Astrocyte (in vitro differentiated cells and primary cell): ENCODE measurements around the gene FANCE. TPM values are rescaled to one million over a fixed set of nuclear protein-coding genes. Genes with fewer than 3 reads are reported as not detected.

Experiments
- DNase-seq: peaks from one replicate; pipeline ENCODE4 v3.0.0-alpha.2; 2010; ENCODE audit warnings: low read depth
- FAIRE-seq: peaks from 2 replicates; lab custom pipeline; 2011; peaks lifted over from hg19 to GRCh38; lab: Jason Lieb, UNC
- H2AFZ ChIP-seq: 2 replicates; pipeline ENCODE4 v1.6.0; 2012; ENCODE audit warnings: low read depth, low read length, inconsistent platforms
- H3K27ac ChIP-seq: 2 replicates; pipeline ENCODE4 v1.5.1; 2011; ENCODE audit warnings: low read depth, low read length, inconsistent platforms
- H3K27me3 ChIP-seq: 2 replicates; pipeline ENCODE4 v1.6.0; 2011; ENCODE audit warnings: low read length, inconsistent platforms; ENCODE audit not compliant: insufficient read depth
- H3K36me3 ChIP-seq: 2 replicates; pipeline ENCODE4 v1.5.1; 2011; ENCODE audit warnings: low read length, inconsistent platforms; ENCODE audit not compliant: insufficient read depth
- H3K4me1 ChIP-seq: 2 replicates; pipeline ENCODE4 v1.5.1; 2011; ENCODE audit warnings: low read length, inconsistent platforms; ENCODE audit not compliant: insufficient read depth
- H3K4me2 ChIP-seq: 2 replicates; pipeline ENCODE4 v1.6.0; 2012; ENCODE audit warnings: low read length, inconsistent platforms
- H3K4me3 ChIP-seq: 2 replicates; pipeline ENCODE4 v1.5.1; 2011; ENCODE audit warnings: low read depth, mild to moderate bottlenecking, low read length, inconsistent platforms; ENCODE audit not compliant: insufficient read depth
- H3K79me2 ChIP-seq: 2 replicates; pipeline ENCODE4 v1.6.0; 2012; ENCODE audit warnings: mild to moderate bottlenecking, low read length, inconsistent platforms; ENCODE audit not compliant: insufficient read depth
- H3K9ac ChIP-seq: 2 replicates; pipeline ENCODE4 v1.6.0; 2012; ENCODE audit warnings: mild to moderate bottlenecking, low read length, inconsistent platforms
- H3K9me3 ChIP-seq: 2 replicates; pipeline ENCODE4 v1.5.1; 2012; ENCODE audit warnings: low read depth, mild to moderate bottlenecking, low read length, inconsistent platforms; ENCODE audit not compliant: insufficient read depth
- H4K20me1 ChIP-seq: 2 replicates; pipeline ENCODE4 v1.6.0; 2012; ENCODE audit warnings: low read length, inconsistent platforms; ENCODE audit not compliant: insufficient read depth
- H3K27ac Mint-ChIP-seq: one replicate; pipeline ENCODE4 v1.8.0; 2021; ENCODE audit warnings: mild to moderate bottlenecking, mixed read lengths; ENCODE audit not compliant: unreplicated experiment
- H3K27me3 Mint-ChIP-seq: one replicate; pipeline ENCODE4 v1.8.0; 2021; ENCODE audit warnings: low read depth, mixed read lengths; ENCODE audit not compliant: unreplicated experiment
- H3K36me3 Mint-ChIP-seq: one replicate; pipeline ENCODE4 v1.8.0; 2021; ENCODE audit warnings: low read depth, mixed read lengths; ENCODE audit not compliant: unreplicated experiment
- H3K4me1 Mint-ChIP-seq: one replicate; pipeline ENCODE4 v1.8.0; 2021; ENCODE audit warnings: low read depth, mixed read lengths; ENCODE audit not compliant: unreplicated experiment
- H3K4me3 Mint-ChIP-seq: one replicate; pipeline ENCODE4 v1.8.0; 2021; ENCODE audit warnings: mild to moderate bottlenecking, moderate library complexity, mixed read lengths; ENCODE audit not compliant: unreplicated experiment
- H3K9me3 Mint-ChIP-seq: one replicate; pipeline ENCODE4 v1.8.0; 2021; ENCODE audit warnings: mild to moderate bottlenecking, mixed read lengths; ENCODE audit not compliant: unreplicated experiment
- CTCF ChIP-seq: IDR thresholded peaks from 2 replicates; pipeline ENCODE4 v1.5.1; 2011; ENCODE audit warnings: low read depth, mild to moderate bottlenecking, inconsistent platforms, low read length, moderate library complexity; ENCODE audit not compliant: insufficient read depth
- EZH2 ChIP-seq: IDR thresholded peaks from 2 replicates; pipeline ENCODE4 v1.6.1; 2012; ENCODE audit warnings: mild to moderate bottlenecking, low read length, inconsistent platforms; ENCODE audit not compliant: insufficient read depth
- total RNA-seq: library from RNA; stranded (reverse); gene quantifications from 2 replicates; pipeline ENCODE4 v1.2.1, GENCODE V29; 2021

The FANCE gene
- total RNA-seq, 1 donor from 2014 or later: 2.9 TPM

- Histone ChIP-seq H3K27ac (peak overlapping the region; percentile 82), H3K79me2 (peaks cover 4% of the 10 kb centered on the region), H3K36me3 (peaks cover 7% of the 10 kb centered on the region), H3K9me3 (peaks cover 9% of the 10 kb centered on the region), H2AFZ (no peak overlapping the region), H3K27me3 (no peaks in the 10 kb centered on the region), H3K4me3 (peak overlapping the region; percentile 32), H3K4me2 (peak overlapping the region; percentile 80), H3K9ac (peak overlapping the region; percentile 66), H4K20me1 (no peaks in the 10 kb centered on the region), H3K4me1 (peaks cover 47% of the 10 kb centered on the region)
- H3K9me3 Mint-ChIP-seq: peaks cover 15% of the 10 kb centered on the region
- H3K27me3 Mint-ChIP-seq: peaks cover 2% of the 10 kb centered on the region
- peaks cover 13% of the 10 kb centered on the region for H3K36me3 Mint-ChIP-seq
- peaks cover 11% of the 10 kb centered on the region for H3K4me1 Mint-ChIP-seq
- DNase-seq (peak; percentile 76), FAIRE-seq (no peak)
- peak overlapping the region; percentile 26 for H3K27ac Mint-ChIP-seq
- H3K4me3 Mint-ChIP-seq: no peak overlapping the region
- TF ChIP-seq CTCF (no peak), EZH2 (no peak)
Observed at GRCh38 chr6:35427851-35428321, 24.3 kb upstream of the FANCE start.

GRCh38 chr6:35428421-35429149 is 23.6 kb upstream of the FANCE start:
- Histone ChIP-seq H3K4me2 (peak overlapping the region; percentile 80), H3K4me1 (peaks cover 47% of the 10 kb centered on the region), H3K79me2 (peaks cover 4% of the 10 kb centered on the region), H3K9me3 (peaks cover 9% of the 10 kb centered on the region), H4K20me1 (no peaks in the 10 kb centered on the region), H3K4me3 (peak overlapping the region; percentile 32), H3K36me3 (peaks cover 7% of the 10 kb centered on the region), H2AFZ (no peak overlapping the region), H3K27ac (peak overlapping the region; percentile 82), H3K9ac (peak overlapping the region; percentile 65), H3K27me3 (no peaks in the 10 kb centered on the region)
- Mint-ChIP-seq H3K4me3 (no peak overlapping the region), H3K27me3 (peaks cover 2% of the 10 kb centered on the region), H3K27ac (peak overlapping the region; percentile 26), H3K36me3 (peaks cover 13% of the 10 kb centered on the region), H3K9me3 (peaks cover 15% of the 10 kb centered on the region), H3K4me1 (peaks cover 11% of the 10 kb centered on the region)
- no peak for TF ChIP-seq EZH2
- no peak for TF ChIP-seq CTCF
- no peak for DNase-seq
- FAIRE-seq: no peak

GRCh38 chr6:35429463-35429862 is 22.7 kb upstream of the FANCE start:
- TF ChIP-seq EZH2 (no peak), CTCF (no peak)
- peaks cover 3% of the 10 kb centered on the region for H3K36me3 ChIP-seq
- peaks cover 2% of the 10 kb centered on the region for H3K27me3 Mint-ChIP-seq
- peaks cover 9% of the 10 kb centered on the region for H3K9me3 ChIP-seq
- no peaks in the 10 kb centered on the region for H3K27me3 ChIP-seq
- no peak overlapping the region for H3K4me2 ChIP-seq
- H2AFZ ChIP-seq: no peak overlapping the region
- peaks cover 4% of the 10 kb centered on the region for H3K79me2 ChIP-seq
- no peak for DNase-seq
- H3K9me3 Mint-ChIP-seq: peaks cover 15% of the 10 kb centered on the region
- H3K27ac Mint-ChIP-seq: no peak overlapping the region
- FAIRE-seq: no peak
- H3K9ac ChIP-seq: no peak overlapping the region
- H4K20me1 ChIP-seq: no peaks in the 10 kb centered on the region
- H3K36me3 Mint-ChIP-seq: peaks cover 13% of the 10 kb centered on the region
- H3K4me3 Mint-ChIP-seq: no peak overlapping the region
- H3K4me3 ChIP-seq: no peak overlapping the region
- peaks cover 46% of the 10 kb centered on the region for H3K4me1 ChIP-seq
- peaks cover 11% of the 10 kb centered on the region for H3K4me1 Mint-ChIP-seq
- H3K27ac ChIP-seq: no peak overlapping the region
